HL-60 (cell line): ENCODE measurements around the gene MICA.
"Not testable (repeated sequence)": the region's sequence is repeated elsewhere in the genome, so short reads cannot be mapped to it uniquely, and the experiment has no call there.

Experiments
- CTCF ChIP-seq: IDR thresholded peaks from one replicate; pipeline ENCODE4 v1.5.1; 2011; ENCODE audit warnings: low read length, control low read depth, inconsistent platforms; ENCODE audit not compliant: insufficient read depth
- POLR2AphosphoS5 ChIP-seq: IDR thresholded peaks from 2 replicates; pipeline ENCODE4 v1.6.1; 2012; ENCODE audit warnings: low read depth
- REST ChIP-seq: IDR thresholded peaks from 2 replicates; pipeline ENCODE4 v1.6.1; 2012; ENCODE audit warnings: low read depth; ENCODE audit not compliant: insufficient replicate concordance

- not testable (repeated sequence) for TF ChIP-seq CTCF, POLR2AphosphoS5, REST
Observed at GRCh38 chr6:31414148-31414770, 10.9 kb downstream of the MICA start.
